ENCODE data around the gene FCAR.

- no peak for TF ChIP-seq CTCF (IDR thresholded peaks at IDR 0.05)
- no peak for TF ChIP-seq POLR2A (IDR thresholded peaks at IDR 0.05; ENCODE audit: low read depth)
Observed at GRCh38 chr19:54896036-54896435, 22.0 kb downstream of the FCAR start.
